HG02798 (cell line): Measurements from ENCODE around the gene ZFAND2A.
"Not testable (repeated sequence)": the region's sequence is repeated elsewhere in the genome, so short reads cannot be mapped to it uniquely, and the experiment has no call there.

ENCODE experiments used
- ATAC-seq: cut with Tn5 transposase; IDR thresholded peaks from one replicate; pipeline ENCODE4 v1.9.1; 2021; ENCODE audit warnings: mild to moderate bottlenecking; ENCODE audit not compliant: unreplicated experiment, poor library complexity

ZFAND2A gene

DNA sequence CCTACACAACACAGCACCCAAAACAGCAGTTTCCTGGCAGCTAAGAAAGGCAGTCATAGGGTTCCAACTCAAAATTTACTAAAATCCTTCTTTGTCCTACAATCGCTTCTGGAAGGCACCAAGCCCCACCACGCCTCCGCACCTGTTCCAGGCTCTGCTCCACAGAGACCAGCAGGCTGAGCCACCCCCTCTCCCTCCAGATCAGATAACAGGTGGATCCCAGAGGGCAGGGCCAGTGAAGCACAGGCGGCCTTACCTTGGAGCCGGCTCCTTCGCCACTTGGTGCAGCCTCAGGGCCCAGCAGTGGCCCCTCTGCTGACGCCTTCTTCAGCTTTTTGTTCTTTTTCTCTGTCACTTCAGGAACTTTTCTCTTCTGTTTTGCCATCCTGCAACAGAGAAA lies 33.0 kb downstream of the ZFAND2A start:
- no peak for ATAC-seq

DNA sequence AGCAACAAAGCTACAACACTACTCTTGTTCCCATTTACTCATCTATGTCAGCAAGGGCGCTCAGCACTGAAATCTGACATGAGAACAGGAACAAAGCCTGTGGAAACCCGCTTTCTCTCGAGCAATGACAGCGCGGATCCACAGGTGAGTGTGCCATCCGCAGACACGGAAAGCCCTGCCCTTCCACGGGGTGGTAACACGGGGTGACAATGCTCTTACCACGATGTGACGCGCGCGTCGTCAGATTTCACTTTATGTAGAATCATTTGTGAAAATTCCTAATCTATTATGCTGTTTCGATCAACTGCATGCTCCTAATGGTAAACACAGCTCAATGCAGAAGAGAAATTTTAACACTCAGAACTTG lies 34.4 kb downstream of the ZFAND2A start:
- no peak for ATAC-seq

DNA sequence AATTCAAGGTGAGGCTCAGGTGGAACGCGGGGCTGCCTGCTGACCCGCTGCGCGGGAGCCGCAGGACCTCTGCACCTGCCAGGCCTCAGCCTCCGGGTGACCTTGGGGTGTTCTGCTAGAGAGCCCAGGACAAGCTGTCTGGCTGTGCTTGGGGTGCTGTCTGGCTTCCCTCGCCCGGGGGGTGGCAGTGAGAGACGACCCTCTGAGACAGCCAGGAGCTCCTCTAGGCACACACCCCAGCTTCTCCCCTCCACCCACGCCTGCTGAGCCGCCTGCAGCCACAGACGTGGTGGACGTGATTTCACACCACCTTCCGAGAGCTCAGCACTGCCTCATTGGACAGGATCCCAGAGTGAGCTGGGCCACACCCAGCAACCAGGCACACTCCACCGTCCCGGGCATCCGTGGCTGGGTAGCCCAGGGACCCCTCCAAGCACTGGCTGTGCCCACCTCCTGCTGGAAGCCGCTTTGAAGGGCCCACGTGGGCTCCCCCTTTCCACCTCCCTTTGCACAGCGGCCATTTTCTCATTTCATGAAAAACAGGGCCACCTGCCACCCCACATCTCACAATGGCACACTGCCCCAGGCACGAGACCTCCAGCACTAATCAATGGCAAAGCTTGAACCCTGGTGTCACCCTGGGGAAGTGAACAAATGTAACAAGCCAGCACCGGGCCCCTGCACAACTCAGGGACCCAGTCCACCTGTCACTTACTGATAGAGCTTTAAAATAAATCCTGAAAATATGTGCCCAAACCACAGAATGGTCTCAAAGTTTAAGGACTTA lies 35.0 kb downstream of the ZFAND2A start:
- no peak for ATAC-seq

DNA sequence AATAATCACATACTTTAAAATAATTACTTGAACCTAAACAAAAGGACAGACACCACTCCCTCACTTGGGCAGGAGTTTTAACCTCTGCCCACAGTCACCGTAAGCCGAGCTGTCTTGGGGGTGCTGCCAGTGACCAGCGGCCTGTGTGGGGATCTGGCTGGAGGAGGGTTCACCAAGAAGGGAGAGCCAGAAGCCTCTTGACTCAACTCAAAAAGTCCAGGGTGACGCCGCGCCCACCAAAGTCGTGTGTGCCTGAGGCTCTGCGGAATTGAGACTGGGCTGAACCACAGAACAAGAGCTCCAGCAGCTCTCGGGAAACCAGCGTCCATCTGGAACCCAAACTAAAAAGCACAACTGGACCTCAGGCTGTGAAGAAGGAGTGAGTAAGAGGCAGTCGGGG lies 35.8 kb downstream of the ZFAND2A start:
- ATAC-seq: no peak

DNA sequence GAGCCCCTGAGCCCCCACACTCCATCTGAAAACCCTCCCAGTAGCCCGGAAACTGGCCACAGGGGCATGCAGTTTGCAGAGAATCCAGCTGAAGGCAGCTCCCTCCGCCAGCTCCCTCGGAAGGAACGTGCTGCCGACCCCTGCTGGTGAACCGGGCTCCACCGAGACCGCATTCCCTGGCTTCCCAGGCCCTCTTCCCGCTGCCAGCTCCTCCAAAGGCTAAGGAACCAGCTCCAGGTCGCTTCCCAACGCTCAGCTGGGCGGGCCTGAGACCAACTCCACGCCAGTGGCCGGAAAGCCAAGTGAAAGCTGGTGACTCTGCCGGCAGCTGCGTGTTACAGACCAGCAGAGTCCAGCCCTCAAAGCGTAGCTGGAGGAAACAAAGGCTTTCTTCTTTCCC lies 36.3 kb downstream of the ZFAND2A start:
- no peak for ATAC-seq

DNA sequence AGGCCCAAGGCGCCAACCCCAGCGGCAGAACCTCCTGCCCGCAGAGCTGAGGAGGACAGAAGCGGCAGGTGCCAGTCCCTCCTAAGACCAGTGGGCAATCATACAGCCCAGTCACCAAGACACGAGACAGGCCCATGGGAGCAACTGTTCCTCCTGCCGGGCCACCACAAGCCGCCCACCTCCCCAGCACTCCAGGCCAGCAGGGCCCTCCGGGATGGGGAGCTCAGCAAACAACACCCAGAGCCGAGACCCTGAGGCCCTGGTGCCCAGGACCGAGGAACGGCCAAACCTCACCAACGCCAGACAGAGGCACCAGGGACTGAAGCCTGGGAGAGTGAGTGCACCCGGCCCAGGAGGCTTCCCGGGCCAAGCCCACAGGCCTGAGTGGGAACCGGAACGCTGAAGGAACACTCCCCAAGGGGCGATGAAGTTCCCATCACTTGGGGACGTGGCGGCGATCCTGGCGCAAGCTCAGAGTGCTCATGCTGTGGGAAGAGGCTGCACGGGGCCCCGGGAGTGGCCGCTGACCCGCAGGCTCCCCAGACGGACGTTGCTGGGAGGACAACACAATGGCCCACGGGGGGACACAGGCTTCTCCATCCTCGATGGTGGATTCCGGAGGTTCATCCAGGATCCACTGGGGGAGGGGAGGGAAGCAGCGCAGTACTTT lies 37.0 kb downstream of the ZFAND2A start:
- no peak for ATAC-seq

DNA sequence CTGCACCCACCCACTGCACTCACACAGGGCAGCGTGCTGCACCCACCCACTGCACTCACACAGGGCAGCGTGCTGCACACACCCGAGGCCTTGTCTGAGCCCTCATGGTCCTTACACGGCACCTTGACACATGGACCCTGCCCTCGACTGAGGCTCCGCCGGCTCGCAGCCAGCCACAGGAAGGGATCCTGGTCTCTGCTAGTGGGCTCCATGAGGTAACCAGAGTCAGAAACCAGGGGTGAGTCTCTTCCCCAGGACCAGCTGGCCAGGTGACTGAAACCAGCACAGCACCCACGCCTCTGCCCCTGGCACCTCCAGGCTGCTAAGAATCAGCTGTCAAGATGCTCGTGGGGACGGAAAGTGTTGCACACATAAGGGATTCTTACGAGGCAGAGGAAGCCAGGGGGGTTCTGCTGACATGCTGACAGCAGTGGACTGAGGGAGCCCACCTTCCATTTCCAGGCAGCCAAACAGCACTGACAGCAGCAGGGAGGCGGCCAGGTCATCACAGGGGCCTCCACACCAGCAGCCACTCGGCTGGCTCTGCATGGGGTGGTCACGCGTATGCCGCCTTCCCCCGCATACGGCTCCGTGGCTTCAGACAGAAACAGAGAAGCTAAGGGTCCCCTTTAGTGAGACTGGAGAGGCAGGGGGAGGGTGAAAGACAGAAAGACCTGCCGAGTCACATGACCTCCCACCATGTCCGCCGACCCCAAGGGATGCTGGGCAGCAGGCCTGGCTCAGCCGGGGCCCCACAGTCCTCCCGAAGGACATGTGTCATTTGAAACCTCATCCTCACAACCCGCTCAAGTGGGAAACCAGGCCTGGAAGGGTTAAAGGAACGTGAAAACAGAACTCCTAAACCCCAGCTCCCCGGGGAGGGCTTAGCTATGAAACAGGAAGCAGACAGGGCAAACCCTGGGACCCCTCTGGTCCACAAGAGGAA lies 37.8 kb downstream of the ZFAND2A start:
- ATAC-seq: no peak

DNA sequence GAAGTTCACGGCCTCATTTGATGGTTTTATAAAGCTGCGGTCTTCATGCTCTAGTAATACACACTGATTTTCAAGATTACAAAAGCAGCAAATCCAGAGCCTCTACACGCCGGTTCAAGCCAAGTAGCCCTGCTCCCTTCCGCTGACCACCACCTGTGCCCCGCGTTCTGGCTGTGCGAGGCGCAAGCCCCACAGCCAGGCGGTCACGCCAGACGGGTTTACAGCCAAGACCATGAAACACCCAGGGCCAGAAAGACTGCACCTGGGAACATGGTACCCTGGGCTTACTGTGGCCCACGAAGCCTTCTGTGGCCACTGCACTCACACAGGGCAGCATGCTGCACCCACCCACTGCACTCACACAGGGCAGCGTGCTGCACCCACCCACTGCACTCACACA lies 38.5 kb downstream of the ZFAND2A start:
- ATAC-seq: no peak

DNA sequence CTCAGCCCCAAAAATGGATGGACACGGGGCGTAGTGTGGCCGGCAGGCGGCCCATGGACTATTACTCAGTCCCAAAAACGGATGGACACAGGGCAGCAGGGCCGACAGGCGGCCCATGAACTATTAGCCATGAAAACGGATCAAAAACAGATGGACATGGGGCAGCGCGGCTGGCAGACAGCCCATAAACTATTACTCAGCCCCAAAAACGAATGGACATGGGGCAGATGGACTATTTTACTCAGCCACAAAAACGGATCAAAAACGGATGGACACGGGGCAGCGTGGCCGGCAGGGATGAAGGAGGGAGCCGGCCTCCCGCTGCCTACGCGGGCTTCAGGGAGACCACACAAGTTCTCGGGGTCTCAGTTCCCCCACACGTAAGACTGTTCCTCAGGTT lies 39.2 kb downstream of the ZFAND2A start:
- ATAC-seq: no peak

DNA sequence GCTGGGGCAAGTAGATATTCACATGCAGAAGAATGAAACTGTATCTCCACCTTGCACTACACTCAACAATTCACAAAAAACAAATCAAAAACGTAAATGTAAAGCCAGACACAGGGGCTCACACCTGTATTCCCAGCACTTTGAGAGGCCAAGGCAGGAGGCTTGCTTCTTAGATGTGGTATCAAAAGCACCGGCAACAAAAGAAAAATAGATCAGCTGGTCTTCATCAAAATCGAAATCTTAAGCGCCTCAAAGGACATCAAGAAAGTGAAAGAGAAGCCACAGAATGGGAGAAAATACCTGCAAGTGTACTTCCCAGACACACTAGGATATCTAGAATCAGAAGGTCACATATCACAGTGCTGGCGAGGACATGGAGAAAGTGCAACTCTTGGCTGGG lies 40.8 kb downstream of the ZFAND2A start:
- ATAC-seq: no peak

DNA sequence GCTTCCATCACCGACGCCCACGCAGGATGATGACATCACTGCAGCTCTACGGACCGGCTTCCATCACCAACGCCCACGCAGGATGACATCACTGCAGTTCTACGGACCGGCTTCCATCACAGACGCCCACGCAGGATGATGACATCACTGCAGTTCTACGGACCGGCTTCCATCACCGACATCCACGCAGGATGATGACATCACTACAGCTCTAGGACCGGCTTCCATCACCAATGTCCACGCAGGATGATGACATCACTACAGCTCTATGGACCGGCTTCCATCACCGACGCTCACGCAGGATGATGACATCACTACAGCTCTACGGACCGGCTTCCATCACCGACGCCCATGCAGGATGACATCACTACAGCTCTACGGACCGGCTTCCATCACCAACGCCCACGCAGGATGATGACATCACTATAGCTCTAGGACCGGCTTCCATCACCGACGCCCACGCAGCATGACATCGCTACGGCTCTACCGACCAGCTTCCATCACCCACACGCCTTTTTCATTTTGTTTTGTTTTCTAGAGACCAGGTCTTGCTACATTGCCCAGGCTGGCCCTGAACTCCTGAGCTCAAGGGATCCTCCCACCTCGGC lies 42.6 kb downstream of the ZFAND2A start:
- ATAC-seq: no peak

DNA sequence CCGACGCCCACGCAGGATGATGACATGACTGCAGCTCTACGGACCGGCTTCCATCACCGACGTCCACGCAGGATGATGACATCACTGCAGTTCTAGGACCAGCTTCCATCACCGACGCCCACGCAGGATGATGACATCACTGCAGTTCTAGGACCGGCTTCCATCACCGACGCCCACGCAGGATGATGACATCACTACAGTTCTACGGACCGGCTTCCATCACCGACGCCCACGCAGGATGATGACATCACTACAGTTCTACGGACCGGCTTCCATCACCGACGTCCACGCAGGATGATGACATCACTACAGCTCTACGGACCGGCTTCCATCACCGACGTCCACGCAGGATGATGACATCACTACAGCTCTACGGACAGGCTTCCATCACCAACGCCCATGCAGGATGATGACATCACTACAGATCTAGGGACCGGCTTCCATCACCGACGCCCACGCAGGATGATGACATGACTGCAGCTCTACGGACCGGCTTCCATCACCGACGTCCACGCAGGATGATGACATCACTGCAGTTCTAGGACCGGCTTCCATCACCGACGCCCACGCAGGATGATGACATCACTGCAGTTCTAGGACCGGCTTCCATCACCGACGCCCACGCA lies 43.5 kb downstream of the ZFAND2A start:
- not testable (repeated sequence) for ATAC-seq

DNA sequence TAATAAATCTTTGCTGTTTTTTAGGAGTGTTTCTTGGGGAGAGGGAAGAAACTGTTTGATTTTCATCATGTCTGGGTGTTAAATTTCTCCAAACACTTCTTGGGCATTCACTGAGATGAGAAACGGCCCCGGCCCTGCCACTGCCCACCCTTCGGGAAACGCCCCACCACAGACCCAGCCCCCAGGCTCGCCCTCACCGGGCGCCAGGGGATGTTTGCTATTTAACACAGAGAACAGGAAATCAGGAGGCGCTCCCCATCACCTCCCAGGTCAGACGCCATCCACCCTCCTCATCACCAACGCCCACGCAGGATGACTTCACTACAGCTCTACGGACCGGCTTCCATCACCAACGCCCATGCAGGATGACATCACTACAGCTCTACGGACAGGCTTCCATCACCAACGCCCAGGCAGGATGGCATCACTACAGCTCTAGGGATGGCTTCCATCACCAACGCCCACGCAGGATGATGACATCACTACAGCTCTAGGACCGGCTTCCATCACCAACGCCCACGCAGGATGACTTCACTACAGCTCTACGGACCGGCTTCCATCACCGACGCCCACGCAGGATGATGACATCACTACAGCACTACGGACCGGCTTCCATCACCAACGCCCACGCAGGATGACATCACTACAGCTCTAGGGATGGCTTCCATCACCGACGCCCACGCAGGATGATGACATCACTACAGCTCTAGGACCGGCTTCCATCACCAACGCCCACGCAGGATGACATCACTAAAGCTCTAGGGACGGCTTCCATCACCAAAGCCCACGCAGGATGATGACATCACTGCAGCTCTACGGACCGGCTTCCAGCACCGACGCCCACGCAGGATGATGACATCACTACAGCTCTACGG lies 44.6 kb downstream of the ZFAND2A start:
- ATAC-seq: not testable (repeated sequence)

DNA sequence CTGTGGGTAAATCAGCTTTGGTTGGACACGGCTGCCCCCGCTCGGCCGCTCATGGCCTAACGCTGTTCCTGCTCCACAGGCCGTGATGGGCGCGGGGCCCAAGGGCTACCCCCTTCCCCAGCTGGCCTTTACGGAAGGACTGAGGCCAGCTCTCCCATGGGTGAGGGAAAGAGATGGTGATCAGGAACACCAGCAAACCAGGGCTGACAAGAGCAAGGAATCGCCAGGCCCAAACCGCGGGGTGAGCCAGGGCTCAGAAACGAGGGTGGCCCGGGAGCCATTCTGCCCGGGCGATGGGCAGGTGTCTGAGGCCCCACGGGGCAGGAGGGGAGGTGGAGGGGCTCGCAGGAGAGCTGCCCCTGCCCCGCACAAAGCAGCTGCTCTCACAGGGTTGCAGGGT lies 45.5 kb downstream of the ZFAND2A start:
- ATAC-seq: no peak

DNA sequence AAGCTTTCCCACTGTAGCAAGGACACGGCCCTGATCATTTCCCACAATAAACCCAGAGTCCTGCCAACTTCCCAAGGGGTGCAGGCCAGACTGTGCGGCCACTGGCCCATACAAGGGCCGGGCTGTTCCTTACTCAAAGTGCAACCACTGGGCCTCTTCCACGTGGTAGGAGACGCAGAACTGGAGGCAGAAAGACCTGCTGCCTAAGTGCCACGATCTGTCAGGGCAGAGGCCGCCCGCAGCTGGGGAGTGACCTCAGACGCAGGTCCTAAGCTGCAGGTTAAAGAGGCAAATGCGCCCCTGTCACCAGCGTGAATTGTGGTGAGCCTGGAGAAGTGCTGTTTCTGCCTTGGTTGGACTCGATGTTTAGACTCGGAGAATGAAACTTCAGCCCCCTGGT lies 45.9 kb downstream of the ZFAND2A start:
- no peak for ATAC-seq

DNA sequence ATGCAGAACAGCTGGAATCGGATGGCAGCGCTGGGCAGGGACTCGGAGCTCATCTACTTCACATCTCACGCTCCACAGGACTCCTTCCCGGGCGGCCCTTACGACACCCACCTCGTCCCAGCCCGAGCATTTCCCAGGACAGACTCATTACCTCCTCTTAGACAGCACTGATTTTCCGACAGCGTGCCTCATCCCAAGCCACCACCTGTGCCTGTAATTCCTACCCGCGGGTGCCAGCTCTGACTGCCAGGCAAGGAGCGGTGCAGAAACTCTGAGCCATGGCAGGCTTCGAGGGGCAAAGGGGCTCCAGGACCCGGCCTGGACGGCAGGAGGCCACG lies 46.5 kb downstream of the ZFAND2A start:
- no peak for ATAC-seq

DNA sequence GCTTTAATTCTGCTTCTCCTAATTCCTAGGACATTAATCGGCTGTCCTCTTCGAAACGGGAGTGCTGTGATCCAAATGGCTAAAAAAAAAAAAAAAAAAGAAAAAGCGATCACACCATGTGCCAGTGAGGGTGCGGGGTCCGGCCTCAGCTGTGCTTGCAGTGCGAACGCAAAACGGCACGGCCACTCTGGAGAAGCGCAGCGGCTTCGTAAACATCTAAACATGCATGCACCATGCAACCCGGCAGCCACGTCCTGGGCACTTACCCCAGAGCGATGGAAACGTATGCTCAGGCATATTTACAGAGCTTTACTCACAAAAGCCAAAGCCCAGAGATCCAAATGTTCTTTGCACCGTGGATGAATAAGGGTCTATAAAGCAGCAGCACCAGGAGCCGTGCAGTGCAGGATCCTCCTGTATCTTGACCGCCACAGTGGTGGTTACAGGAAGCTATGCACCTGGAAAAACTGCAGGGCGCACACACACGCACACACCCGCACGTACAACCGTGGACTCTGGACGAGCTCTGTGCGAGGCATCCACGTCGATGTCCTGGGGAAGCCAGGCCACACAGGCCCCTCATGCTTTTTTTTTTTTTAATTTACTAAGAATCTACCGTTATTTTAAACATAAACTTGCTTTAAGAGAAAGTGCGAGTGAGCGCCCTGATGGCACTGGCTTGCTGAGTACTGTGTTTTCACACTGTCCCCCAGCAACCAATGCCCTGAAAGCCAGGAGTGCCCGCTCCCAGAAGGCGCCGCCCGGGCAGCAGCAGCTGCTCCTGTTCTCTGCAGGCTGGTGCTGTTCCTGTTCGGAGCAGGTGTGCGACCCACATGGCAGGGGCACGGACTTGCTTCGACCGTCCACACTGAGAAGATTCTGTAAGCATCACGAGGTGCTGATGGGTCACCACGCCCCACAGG lies 47.1 kb downstream of the ZFAND2A start:
- ATAC-seq: no peak

DNA sequence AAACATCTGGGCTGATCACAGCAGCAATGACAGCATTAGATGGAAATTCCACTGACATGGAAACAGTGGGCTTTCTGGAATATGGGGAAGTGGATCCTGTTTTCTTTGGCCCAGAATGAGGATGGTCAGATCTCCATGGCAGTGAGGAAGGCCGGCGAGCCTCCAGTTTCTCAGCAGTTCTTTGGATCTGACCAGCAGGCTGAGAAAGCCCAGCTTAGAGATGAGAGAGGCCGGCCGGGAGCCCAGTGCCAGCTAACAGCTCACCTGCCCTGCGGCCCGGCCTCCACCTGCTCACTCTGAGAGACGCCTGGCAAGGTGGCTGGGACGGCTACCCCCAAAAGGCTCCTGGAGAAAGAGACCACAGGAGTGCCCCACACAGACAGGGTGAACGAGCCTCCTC lies 47.9 kb downstream of the ZFAND2A start:
- no peak for ATAC-seq
